IPS-18c (cell line): ENCODE data around the gene RAP1GAP.
"Not testable (repeated sequence)": the region's sequence is repeated elsewhere in the genome, so short reads cannot be mapped to it uniquely, and the experiment has no call there.

Experiments
- H3K4me3 ChIP-seq: 2 replicates; pipeline ENCODE4 v1.7.0; 2013; ENCODE audit warnings: low read depth, mild to moderate bottlenecking, low read length, moderate library complexity; ENCODE audit not compliant: insufficient read depth
- H3K9me3 ChIP-seq: one replicate; pipeline ENCODE4 v1.6.1; 2013; ENCODE audit warnings: mild to moderate bottlenecking, low read length, moderate library complexity; ENCODE audit not compliant: control insufficient read depth, insufficient read depth

Gene RAP1GAP

DNA sequence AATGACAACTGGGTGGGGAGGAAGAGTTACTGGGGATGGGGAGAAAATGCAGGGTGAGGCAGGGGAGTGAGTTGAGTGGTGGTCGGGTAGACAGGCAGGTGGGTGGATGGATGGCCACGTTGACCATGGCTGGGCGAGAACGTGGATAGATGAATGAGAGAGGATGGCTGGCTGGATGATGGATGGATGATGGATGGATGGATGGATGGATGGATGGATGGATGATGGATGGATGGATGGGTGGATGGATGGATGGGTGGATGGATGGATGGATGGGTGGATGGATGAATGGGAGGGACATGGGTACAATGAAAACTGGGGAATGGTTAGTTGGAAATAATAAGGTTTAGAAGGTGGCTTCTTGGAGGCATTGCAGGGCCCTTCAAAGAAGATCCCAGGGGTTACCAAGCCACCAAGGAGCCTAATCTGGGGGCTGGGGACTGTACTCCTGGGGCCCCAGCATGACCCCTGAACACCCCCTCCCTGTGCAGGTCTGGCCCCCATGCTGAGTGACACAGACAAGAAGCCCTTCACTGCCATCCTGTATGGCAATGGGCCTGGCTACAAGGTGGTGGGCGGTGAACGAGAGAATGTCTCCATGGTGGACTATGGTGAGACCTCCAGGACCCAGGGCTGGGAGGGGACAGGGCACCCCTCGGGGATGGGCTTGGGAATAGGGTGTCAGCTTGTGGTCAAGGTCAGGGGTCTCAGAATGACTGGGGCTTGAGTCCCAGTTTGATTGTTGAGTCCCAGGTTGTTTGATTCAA lies 92.9 kb downstream of the RAP1GAP start:
- H3K4me3 ChIP-seq, result no peak overlapping the region
- no peaks in the 10 kb centered on the region for H3K9me3 ChIP-seq

DNA sequence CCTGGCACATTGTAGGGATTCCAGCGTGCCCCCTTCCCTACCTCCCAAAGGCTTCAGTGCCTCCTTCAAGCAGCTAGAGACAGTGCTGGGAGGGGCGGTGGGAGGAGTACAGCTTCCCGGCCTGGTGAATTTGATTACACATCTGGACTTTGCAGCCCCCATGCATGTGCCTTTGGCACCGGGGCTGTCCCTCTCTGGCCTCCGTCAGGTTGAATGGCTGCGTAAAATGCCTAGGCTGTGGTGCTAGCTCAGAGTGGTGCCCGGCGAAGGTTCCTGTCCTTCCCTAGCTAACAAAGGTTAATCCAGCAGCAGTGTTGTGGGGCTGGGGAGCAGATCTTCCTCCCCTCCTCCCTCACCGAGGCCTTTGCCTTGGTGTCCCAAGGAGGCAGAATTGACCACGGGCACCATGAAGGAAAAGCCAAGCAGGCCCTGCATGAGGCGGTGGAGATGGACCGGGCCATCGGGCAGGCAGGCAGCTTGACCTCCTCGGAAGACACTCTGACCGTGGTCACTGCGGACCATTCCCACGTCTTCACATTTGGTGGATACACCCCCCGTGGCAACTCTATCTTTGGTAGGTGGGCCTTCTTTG lies 93.7 kb downstream of the RAP1GAP start:
- Histone ChIP-seq H3K4me3 (no peak overlapping the region), H3K9me3 (no peaks in the 10 kb centered on the region)

DNA sequence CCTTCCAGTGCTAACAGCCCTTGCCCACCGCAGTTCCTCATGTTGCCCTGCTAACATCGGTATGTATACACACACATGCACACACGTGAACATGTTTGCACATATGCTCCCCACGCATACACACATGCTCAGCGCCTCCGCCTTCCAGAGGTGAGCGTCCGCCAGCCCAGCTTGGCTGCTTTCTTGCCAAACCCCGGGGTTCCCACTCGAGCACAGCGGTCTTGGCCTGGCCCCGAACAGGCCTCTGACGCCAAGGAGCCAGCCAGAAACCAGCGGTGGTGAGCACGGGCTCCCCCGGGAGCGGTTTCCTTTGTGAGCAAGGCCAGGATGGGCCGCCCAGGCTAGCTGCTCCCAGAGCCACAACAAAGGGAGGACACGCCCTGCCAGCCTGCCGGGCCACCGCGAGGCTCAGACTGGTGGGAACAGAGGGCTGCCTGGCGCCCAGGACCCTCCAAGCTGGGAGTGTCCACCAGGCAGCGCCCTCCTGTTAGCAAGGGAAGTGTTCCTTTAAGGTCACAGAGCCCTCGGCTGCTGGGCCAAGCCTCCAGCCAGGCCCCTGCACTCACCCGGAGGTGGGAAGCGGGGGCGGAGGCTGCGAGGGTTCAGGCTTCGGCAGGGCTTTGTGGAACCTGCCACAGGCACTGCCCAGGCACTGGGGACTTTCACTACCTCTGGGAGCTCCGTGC lies 94.5 kb downstream of the RAP1GAP start:
- Histone ChIP-seq H3K9me3 (no peaks in the 10 kb centered on the region), H3K4me3 (no peak overlapping the region)

DNA sequence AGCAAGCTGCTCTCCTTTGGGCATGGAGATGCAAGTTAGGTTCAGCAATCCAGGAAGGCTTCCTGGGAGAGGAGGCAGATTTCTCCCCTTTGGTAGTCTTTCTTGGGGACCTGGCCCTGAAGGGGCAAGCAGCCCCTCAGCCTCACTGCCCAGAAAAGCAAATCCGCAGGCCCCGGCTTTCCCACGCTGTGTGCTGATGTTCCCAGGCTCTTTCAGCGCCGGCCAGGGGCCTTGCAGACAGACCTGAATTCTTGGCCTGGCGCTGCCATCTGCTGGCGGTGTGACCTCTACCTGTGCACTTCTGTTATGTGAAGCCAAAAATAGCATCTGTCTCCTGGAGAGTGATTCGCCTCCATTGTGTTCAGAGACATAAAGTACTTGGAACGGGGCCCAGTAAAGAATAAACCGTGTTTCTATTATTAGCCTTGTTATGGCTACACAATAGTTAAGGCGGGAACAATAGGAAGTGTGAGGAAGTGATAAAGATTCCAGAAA lies 95.1 kb downstream of the RAP1GAP start:
- Histone ChIP-seq H3K9me3 (no peaks in the 10 kb centered on the region), H3K4me3 (no peak overlapping the region)

DNA sequence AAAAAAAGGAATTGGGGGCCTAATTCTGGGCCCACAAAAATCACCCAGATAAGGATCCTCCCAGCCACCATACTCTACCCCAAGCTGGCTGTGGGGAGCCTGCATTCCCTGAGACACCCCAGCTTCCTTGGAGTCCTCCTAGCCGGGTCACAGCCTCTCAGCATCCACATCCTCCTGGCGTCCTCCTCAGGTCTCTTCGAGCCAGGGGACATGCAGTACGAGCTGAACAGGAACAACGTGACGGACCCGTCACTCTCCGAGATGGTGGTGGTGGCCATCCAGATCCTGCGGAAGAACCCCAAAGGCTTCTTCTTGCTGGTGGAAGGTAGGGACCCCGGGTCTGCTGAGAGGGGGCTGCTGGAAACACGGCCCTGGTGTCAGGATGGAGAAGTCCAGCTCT lies 95.7 kb downstream of the RAP1GAP start:
- Histone ChIP-seq H3K4me3 (no peak overlapping the region), H3K9me3 (no peaks in the 10 kb centered on the region)

DNA sequence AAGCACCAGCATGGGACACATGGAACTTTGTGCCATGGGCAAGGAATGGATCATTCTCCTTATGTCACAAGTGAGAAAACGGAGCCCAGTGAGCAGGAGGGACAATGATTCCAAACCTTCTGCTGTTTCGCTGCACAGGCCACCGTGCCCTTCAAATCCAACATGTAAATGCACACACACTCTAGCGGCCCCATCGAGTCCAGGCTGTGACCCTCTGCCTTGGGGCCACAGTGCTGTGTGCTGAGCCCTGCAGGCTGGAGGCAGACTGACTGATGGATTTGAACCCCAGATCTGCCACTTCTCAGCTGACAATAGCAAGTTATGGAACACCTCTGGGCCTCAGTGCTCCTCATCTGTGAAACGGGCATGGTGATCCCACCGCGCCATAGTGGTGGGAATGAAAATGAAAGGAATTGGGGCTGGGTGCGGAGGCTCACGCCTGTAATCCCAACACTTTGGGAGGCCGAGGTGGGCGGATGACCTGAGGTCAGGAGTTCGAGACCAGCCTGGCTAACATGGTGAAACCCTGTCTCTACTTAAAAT lies 96.4 kb downstream of the RAP1GAP start:
- H3K9me3 ChIP-seq, result no peaks in the 10 kb centered on the region
- no peak overlapping the region for H3K4me3 ChIP-seq

DNA sequence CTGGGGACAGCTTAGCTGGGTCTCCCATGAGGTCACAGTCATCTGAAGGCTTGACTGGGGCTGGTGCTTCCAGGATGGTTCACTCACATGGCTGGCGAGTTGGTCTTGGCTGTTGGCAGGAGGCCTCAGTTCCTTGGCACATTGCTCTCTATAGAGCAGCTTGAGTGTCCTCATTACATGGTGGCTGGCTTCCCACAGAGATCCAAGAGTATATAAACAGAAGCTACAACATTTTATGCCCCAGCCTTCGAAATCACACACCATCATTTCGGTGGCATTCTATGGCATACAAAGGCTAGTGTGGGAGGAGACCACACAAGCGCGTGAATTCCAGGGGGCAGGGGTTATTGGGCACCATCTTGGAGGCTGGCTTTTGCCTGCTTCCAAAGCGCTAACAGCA lies 96.9 kb downstream of the RAP1GAP start:
- Histone ChIP-seq H3K4me3 (no peak overlapping the region), H3K9me3 (no peaks in the 10 kb centered on the region)

DNA sequence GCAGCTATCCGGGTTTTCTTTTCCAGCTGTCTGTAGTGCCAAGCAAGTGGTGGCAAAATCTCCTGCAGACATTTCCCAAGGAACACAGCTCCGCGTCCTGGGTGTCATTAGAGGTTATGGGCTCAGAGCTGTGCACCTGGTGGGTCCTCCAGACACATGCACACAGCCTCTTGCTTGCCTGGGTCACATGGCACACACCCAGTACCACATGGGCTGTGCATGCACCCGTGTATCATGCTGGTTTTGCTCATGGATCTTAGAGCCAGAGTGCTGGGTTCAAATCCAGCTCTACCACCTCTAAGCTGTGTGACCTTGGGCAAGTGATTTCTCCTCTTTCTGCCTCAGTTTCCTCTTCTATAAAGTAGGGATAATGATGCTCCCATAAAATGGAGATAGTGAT lies 98.3 kb downstream of the RAP1GAP start:
- Histone ChIP-seq H3K9me3 (no peaks in the 10 kb centered on the region), H3K4me3 (no peak overlapping the region)

DNA sequence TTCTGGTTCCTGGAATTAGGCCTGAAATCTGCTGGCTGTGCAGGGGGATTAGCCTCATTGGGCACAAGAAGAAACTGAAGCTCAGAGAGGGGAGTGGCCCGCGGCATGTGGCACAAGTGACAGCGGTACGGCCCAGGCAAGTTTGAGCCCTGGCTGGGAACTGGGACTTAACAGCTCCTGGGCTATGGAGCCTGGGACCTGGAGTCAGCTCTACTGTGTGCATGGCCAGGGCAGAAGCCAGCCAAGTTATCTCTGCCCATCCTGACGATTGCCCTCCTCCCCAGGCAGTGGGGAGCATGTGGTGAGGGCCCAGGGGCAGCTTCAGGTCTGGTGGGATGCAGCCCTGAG lies 98.7 kb downstream of the RAP1GAP start:
- Histone ChIP-seq H3K9me3 (no peaks in the 10 kb centered on the region), H3K4me3 (no peak overlapping the region)

DNA sequence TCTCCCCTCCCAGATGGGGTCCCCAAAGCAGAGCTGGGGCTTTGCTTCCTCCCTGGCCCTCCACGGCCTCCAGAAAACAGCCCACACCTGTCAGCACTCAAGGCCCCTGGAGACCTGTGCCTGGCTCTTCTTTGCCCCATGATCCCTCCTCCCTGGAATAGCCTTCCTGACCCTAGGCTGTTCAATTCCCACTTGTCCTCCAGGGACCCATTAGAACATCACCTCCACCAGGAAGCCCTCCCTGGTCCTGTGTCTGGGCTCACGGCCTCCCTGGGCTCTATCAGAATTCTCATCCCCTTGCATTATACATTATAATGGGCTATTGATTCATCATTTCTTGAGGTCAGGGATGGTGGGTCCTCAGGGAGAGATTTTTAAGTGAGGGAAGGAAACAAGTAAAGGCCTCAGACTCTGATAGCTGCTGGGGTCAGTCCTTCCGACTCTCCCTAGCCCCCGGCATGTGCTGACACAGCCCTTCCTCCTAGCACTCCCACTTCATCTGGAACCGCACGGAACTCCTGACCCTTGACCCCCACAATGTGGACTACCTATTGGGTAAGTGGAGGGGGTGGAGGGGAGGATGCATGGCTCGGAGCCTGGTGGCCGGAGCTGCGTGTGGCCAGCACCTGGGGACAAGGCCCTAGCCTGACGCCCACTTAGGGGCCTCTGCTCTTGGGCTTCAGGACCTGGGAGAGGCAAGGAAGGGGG lies 99.2 kb downstream of the RAP1GAP start:
- no peaks in the 10 kb centered on the region for H3K9me3 ChIP-seq
- no peak overlapping the region for H3K4me3 ChIP-seq

DNA sequence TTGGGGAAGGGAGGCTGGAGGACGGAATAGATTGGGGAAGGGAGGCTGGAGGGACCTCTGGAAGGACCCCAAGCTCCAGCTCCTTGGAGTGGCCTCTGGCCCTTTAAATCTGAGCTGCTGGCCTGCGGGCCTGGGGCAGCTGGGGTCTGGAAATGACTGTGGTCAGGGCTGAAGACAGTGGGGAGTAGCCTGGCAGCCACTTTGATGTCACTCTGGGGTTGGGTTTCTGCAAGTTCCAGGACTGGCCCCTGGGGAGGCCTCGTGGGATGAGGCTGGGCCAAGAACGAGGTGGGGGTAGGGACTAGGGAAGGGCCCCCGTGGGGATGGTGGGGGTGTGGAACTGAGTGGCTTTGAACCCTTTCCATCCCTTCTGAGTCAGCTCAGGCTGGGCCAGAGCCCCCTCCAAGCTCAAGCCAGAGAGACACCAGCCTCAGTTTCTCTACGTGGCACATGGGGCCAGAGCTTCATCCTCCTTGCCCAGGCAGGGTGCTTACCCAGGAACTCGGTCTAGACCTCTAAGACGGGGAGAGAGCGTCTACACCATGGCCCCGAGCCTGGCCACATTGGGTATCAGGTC lies 100.3 kb downstream of the RAP1GAP start:
- Histone ChIP-seq H3K4me3 (no peak overlapping the region), H3K9me3 (no peaks in the 10 kb centered on the region)

DNA sequence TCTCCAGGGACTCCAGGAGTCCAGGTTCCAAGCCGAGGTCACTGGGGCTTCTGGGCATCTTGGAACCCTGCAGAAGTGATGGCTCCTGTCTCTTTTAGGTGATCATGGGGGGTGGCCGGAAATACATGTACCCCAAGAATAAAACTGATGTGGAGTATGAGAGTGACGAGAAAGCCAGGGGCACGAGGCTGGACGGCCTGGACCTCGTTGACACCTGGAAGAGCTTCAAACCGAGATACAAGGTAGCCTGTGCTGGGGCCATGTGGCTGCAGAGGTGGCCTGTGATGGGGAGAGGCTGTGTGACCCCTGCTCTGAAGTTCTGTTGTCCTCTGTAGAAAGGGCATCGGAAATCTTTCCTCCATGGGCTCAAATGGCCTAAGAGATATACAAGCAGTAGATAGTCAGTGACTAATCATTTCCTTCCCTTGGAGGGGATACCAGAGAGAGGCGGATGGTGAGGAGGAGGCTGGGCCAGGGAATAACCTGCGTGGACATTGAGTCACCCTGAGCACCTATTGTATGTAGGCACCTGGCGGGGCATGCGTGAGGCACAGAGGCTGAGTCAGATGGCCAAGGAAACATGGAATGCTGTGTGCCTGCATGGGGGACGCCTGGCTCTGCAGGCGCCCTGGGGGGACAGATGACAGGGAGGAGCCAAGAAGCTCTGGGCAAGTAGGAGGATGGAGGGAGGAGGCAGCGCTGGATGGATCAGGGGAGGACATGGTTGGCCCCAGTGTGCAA lies 101.0 kb downstream of the RAP1GAP start:
- no peak overlapping the region for H3K4me3 ChIP-seq
- H3K9me3 ChIP-seq, result no peaks in the 10 kb centered on the region

DNA sequence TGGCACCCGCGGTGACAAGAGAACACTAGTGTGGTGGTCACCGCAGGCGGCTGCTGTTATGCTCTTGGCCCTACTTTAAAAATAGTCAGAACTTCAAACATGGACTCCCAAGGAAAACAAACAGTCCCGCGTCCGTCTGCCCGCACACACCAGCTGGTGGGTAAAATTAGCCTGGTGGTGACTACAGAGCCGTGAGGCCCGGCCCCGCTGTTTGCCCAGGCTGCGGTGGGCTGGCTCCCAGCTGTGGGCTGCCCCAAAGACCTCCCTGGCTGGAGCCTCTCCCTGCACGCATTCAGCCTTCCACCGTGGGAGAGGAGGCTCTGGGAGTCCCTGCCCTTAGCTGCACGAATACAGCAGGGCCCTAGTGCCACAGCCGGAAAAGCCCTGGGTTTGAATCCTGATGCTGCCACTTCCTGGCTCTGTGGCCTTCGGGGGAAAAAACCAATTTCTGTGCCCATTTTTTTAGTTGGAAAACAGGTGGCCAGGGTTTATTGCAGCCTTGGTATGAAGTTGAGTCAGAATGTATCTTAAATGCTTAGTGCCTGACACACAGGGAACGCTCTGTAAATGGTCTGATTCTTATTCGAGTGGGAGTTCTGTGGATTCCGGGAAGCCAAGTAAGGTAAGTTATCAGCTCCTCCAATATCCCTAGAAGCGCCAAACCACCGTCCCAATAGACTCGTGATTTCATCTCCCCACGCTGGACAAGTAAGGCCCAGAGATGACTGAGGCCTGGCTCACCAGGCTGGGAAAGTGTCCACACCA lies 101.7 kb downstream of the RAP1GAP start:
- Histone ChIP-seq H3K9me3 (no peaks in the 10 kb centered on the region), H3K4me3 (no peak overlapping the region)

DNA sequence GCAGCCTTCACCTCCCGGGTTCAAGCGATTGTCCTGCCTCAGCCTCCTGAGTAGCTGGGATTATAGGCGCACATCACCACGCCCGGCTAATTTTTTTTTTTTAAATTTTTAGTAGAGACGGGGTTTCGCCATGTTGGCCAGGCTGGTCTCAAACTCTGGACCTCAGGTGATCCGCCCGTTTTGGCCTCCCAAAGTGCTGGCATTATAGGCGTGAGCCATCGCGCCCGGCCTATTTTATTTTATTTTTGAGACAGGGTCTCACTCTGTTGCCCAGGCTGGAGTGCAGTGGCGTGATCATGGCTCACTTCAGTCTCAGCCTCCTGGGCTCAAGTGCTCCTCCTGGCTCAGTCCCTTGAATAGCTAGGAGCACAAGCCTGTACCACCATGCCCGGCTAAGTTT lies 102.8 kb downstream of the RAP1GAP start:
- not testable (repeated sequence) for H3K9me3 ChIP-seq, H3K4me3 ChIP-seq

DNA sequence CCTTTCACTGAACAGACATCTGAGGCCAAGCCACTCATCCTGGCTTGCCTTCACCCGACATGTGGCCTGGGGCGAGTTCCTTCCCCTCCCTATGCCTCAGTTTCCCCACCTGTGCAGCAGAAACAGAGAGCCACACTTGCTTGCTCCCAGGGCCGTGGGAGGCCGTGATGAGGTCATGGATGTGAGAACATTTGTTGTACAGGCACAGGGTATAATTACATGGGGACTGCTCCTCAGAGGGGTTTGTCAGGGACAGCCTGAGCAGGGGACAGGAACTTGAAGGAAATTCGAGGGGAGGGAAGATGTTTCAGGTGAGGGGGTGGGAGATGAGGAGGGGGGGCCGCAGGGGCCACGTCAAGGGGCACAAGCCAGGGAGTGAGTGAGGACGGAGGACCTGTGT lies 103.9 kb downstream of the RAP1GAP start:
- Histone ChIP-seq H3K9me3 (no peaks in the 10 kb centered on the region), H3K4me3 (no peak overlapping the region)

DNA sequence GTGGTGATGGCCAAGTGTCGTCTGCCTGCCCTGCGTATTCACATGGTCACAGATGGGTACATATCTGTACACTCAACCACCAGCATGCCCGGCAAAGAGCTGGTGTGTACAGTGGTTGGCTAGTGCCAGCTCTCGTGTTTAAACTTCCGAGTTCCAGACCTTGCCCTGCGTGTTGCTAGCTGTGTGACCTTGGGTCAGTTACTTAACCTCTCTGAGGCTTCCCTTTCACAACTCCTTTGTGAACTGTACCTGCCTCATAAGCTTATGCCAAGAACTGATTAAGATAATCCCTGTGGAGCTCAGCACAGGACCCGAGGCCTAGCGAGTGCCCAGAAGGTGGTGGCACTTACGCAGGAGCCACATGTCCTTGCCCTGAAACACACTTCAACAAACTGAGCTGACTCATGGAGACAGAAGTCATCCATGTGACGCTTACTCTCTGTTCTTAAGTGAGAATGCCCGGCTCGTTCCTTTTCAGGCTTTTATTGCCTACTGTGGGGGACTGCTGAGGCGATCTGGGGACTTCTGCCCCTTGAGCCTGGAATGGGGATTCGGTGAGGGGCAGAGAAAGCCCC lies 104.5 kb downstream of the RAP1GAP start:
- H3K9me3 ChIP-seq, result no peaks in the 10 kb centered on the region

More for the DNA sequence above, 104.5 kb downstream of the RAP1GAP start:
- H3K4me3 ChIP-seq, result no peak overlapping the region
